Caki2 (cell line): ENCODE measurements around the gene SLC16A8. TPM values are rescaled to one million over a fixed set of nuclear protein-coding genes. Genes with fewer than 3 reads are reported as not detected.
"Not testable (repeated sequence)": the region's sequence is repeated elsewhere in the genome, so short reads cannot be mapped to it uniquely, and the experiment has no call there.

Experiments
- DNase-seq: peaks from one replicate; pipeline ENCODE4 v3.0.0-alpha.2; 2015; ENCODE audit warnings: low read depth
- in situ Hi-C: cut with HindIII; loops from 2 replicates; pipeline ENCODE4 v1.10.0; 2016; ENCODE audit warnings: low sequenced_read_pairs, low pct_unique_long_range_greater_than_20kb, mixed read lengths
- total RNA-seq: library from RNA; depleted of rRNA; stranded (reverse); fragments of >200 nt; shearing (Covaris generic); gene quantifications from 2 replicates; pipeline ENCODE4 v1.2.3, GENCODE V29; 2014; ENCODE audit warnings: low replicate concordance

Gene SLC16A8
- total RNA-seq, 1 experiment from 2014 or later = not detected

GRCh38 chr22:38038890-38039812 lies 44.8 kb downstream of the SLC16A8 start:
- DNase-seq = no peak
- in situ Hi-C loops = no loop called here

- no peak for DNase-seq
- in situ Hi-C loops = no loop called here
These were observed 45.6 kb downstream of the SLC16A8 start for GRCh38 chr22:38038426-38038825.

- DNase-seq, in situ Hi-C loops: not testable (repeated sequence)
These were observed 46.4 kb downstream of the SLC16A8 start for GRCh38 chr22:38037367-38038150.

GRCh38 chr22:38036392-38037062 lies 47.5 kb downstream of the SLC16A8 start:
- DNase-seq = no peak
- in situ Hi-C loops = no loop called here

- DNase-seq = no peak
- in situ Hi-C loops = no loop called here
These were observed 48.5 kb downstream of the SLC16A8 start for GRCh38 chr22:38035530-38035885.

GRCh38 chr22:38034884-38035529 lies 49.0 kb downstream of the SLC16A8 start:
- in situ Hi-C loops = no loop called here
- DNase-seq = no peak

GRCh38 chr22:38034278-38034882 lies 49.6 kb downstream of the SLC16A8 start:
- DNase-seq = peak; percentile 89
- in situ Hi-C loops = no loop called here

- DNase-seq = no peak
- in situ Hi-C loops = no loop called here
These were observed 50.3 kb downstream of the SLC16A8 start for GRCh38 chr22:38033522-38034277.

GRCh38 chr22:38032681-38033521 lies 51.1 kb downstream of the SLC16A8 start:
- in situ Hi-C loops = no loop called here
- peak; percentile 33 for DNase-seq

- in situ Hi-C loops = no loop called here
- DNase-seq = no peak
These were observed 52.5 kb downstream of the SLC16A8 start for GRCh38 chr22:38031491-38031890.

- in situ Hi-C loops = no loop called here
- DNase-seq = no peak
These were observed 53.5 kb downstream of the SLC16A8 start for GRCh38 chr22:38030311-38031133.

GRCh38 chr22:38029901-38030300 lies 54.1 kb downstream of the SLC16A8 start:
- in situ Hi-C loops = no loop called here
- DNase-seq = no peak

GRCh38 chr22:38029370-38029769 lies 54.6 kb downstream of the SLC16A8 start:
- in situ Hi-C loops = no loop called here
- no peak for DNase-seq

GRCh38 chr22:38028344-38029130 lies 55.4 kb downstream of the SLC16A8 start:
- in situ Hi-C loops = no loop called here
- DNase-seq = no peak
